GM23338 (cell line): ENCODE measurements around the gene PPP1CA. TPM values are rescaled to one million over a fixed set of nuclear protein-coding genes. Genes with fewer than 3 reads are reported as not detected.

Source experiments
- ATAC-seq: fragments of 200-7000 bp; cut with Tn5 transposase; 3 replicates; pipeline ENCODE4 v1.9.1; 2020
- DNase-seq: peaks from one replicate; pipeline ENCODE4 v3.0.0-alpha.2; 2015; ENCODE audit warnings: low spot score
- H2AFZ ChIP-seq: fragments of 200-600 bp; sonication (generic); 2 replicates; pipeline ENCODE4 v1.8.0; 2016; ENCODE audit warnings: antibody characterized with exemption, mild to moderate bottlenecking, moderate library complexity
- H3F3A ChIP-seq: fragments of 200-600 bp; sonication (generic); replicated peaks from 2 replicates; pipeline ENCODE4 v1.8.0; 2017; ENCODE audit warnings: antibody characterized with exemption, mixed run types, low read depth
- H3K27ac ChIP-seq: fragments of 200-600 bp; sonication (generic); 2 replicates; pipeline ENCODE4 v1.6.1; 2016; ENCODE audit warnings: low read depth
- H3K27me3 ChIP-seq: fragments of 200-600 bp; sonication (generic); 2 replicates; pipeline ENCODE4 v1.8.0; 2016; ENCODE audit warnings: mild to moderate bottlenecking, mixed run types, moderate library complexity; ENCODE audit not compliant: insufficient read depth
- H3K36me3 ChIP-seq: fragments of 200-600 bp; sonication (generic); 2 replicates; pipeline ENCODE4 v1.8.0; 2016; ENCODE audit warnings: mild to moderate bottlenecking; ENCODE audit not compliant: insufficient read depth
- H3K4me1 ChIP-seq: fragments of 200-600 bp; sonication (generic); 2 replicates; pipeline ENCODE4 v1.8.0; 2016; ENCODE audit warnings: mild to moderate bottlenecking, moderate library complexity; ENCODE audit not compliant: insufficient read depth
- H3K4me2 ChIP-seq: fragments of 200-600 bp; sonication (generic); 2 replicates; pipeline ENCODE4 v1.7.1; 2017; ENCODE audit warnings: mixed run types
- H3K4me3 ChIP-seq: fragments of 200-600 bp; sonication (generic); 2 replicates; pipeline ENCODE4 v1.6.1; 2016; ENCODE audit warnings: mixed run types
- H3K79me2 ChIP-seq: fragments of 200-600 bp; sonication (generic); replicated peaks from 2 replicates; pipeline ENCODE4 v1.8.0; 2017; ENCODE audit warnings: mild to moderate bottlenecking; ENCODE audit not compliant: insufficient read depth
- H3K9me2 ChIP-seq: fragments of 200-600 bp; sonication (generic); 2 replicates; pipeline ENCODE4 v1.8.0; 2017; ENCODE audit not compliant: insufficient read depth
- H4K20me1 ChIP-seq: fragments of 200-600 bp; sonication (generic); replicated peaks from 2 replicates; pipeline ENCODE4 v1.8.0; 2017; ENCODE audit warnings: mild to moderate bottlenecking; ENCODE audit not compliant: insufficient read depth
- H3K27ac Mint-ChIP-seq: 2 replicates; pipeline ENCODE4 v1.8.0; 2020; ENCODE audit warnings: inconsistent platforms, mild to moderate bottlenecking, moderate library complexity, mixed read lengths
- H3K27me3 Mint-ChIP-seq: 3 replicates; pipeline ENCODE4 v1.8.0; 2022; ENCODE audit warnings: low read depth, mild to moderate bottlenecking, moderate library complexity, mixed read lengths, inconsistent platforms; ENCODE audit not compliant: insufficient read depth, poor library complexity
- H3K36me3 Mint-ChIP-seq: 3 replicates; pipeline ENCODE4 v1.8.0; 2021; ENCODE audit warnings: low read depth, mild to moderate bottlenecking, inconsistent platforms, moderate library complexity, mixed read lengths
- H3K4me1 Mint-ChIP-seq: 3 replicates; pipeline ENCODE4 v1.8.0; 2020; ENCODE audit warnings: mild to moderate bottlenecking, inconsistent platforms, mixed read lengths
- H3K4me3 Mint-ChIP-seq: 3 replicates; pipeline ENCODE4 v1.8.0; 2021; ENCODE audit warnings: moderate library complexity, mild to moderate bottlenecking, inconsistent platforms, mixed read lengths
- H3K9me3 Mint-ChIP-seq: 3 replicates; pipeline ENCODE4 v1.8.0; 2020; ENCODE audit warnings: moderate library complexity, mild to moderate bottlenecking, inconsistent platforms, mixed read lengths
- CREB1 ChIP-seq: fragments of 250-450 bp; sonication (Bioruptor Pico); IDR thresholded peaks from 2 replicates; pipeline ENCODE4 v1.5.0; 2020; ENCODE audit warnings: low read depth, mild to moderate bottlenecking, moderate library complexity
- ETS1 ChIP-seq: IDR thresholded peaks from 2 replicates; pipeline ENCODE4 v1.6.1; 2016; ENCODE audit warnings: antibody characterized with exemption
- EZH2 ChIP-seq: fragments of 200-600 bp; sonication (generic); IDR thresholded peaks from one replicate; pipeline ENCODE4 v1.8.0; 2017; ENCODE audit warnings: antibody characterized with exemption, mild to moderate bottlenecking, low read depth; ENCODE audit not compliant: unreplicated experiment
- EZH2phosphoT487 ChIP-seq: fragments of 200-600 bp; sonication (generic); IDR thresholded peaks from one replicate; pipeline ENCODE4 v1.8.1; 2018; ENCODE audit warnings: antibody characterized with exemption; ENCODE audit not compliant: unreplicated experiment
- JUNB ChIP-seq: IDR thresholded peaks from one replicate; pipeline ENCODE4 v1.6.1; 2016; ENCODE audit warnings: antibody characterized with exemption; ENCODE audit not compliant: unreplicated experiment
- NANOG ChIP-seq: IDR thresholded peaks from 2 replicates; pipeline ENCODE4 v1.6.1; 2016; ENCODE audit warnings: antibody characterized with exemption, borderline replicate concordance
- POLR2AphosphoS5 ChIP-seq: IDR thresholded peaks from 2 replicates; pipeline ENCODE4 v1.6.1; 2016; ENCODE audit warnings: antibody characterized with exemption, low read depth
- REST ChIP-seq: IDR thresholded peaks from one replicate; pipeline ENCODE4 v1.6.1; 2018; ENCODE audit warnings: antibody characterized with exemption; ENCODE audit not compliant: unreplicated experiment
- STAT1 ChIP-seq: IDR thresholded peaks from one replicate; pipeline ENCODE4 v1.6.1; 2016; ENCODE audit warnings: antibody characterized with exemption; ENCODE audit not compliant: unreplicated experiment
- ZNF114 ChIP-seq: fragments of 250-450 bp; sonication (Bioruptor Pico); IDR thresholded peaks from 2 replicates; pipeline ENCODE4 v1.5.0; 2020; ENCODE audit warnings: mild to moderate bottlenecking, moderate library complexity
- ZNF331 ChIP-seq: fragments of 250-450 bp; sonication (Bioruptor Pico); IDR thresholded peaks from 2 replicates; pipeline ENCODE4 v1.5.0; 2020; ENCODE audit warnings: low read depth, mild to moderate bottlenecking, moderate library complexity
- polyA plus RNA-seq: library from polyadenylated mRNA; unstranded; fragments of >200 nt; fragmentation: Nextera tagmentation; extraction: Ambion mirVana; gene quantifications from 2 replicates; pipeline ENCODE4 v1.2.1, GENCODE V29; 2016
- total RNA-seq: library from RNA; depleted of rRNA; stranded (reverse); fragments of >200 nt; shearing (Covaris generic); gene quantifications from 2 replicates; pipeline ENCODE4 v1.2.3, GENCODE V29; 2014
- TF ChIP-seq, protein P1 (sequence below): fragments of 250-450 bp; sonication (Bioruptor Pico); IDR thresholded peaks from 2 replicates; pipeline ENCODE4 v1.5.0; 2020; ENCODE audit warnings: mild to moderate bottlenecking, moderate library complexity
- TF ChIP-seq, protein P2 (sequence below), 2 experiments: fragments of 200-600 bp in 1 of 2; sonication (generic) in 1 of 2; conservative IDR thresholded peaks; 2 replicates each; pipeline versions ENCODE4 v1.5.1 to v1.6.1; 2016 to 2017; ENCODE audit warnings: antibody characterized with exemption in 2 of 2, low read depth in 2 of 2, mild to moderate bottlenecking in 2 of 2, moderate library complexity in 1 of 2

PPP1CA gene
- total and polyA plus RNA-seq, 2 experiments from 2014 or later, result 217 to 237 TPM

DNA sequence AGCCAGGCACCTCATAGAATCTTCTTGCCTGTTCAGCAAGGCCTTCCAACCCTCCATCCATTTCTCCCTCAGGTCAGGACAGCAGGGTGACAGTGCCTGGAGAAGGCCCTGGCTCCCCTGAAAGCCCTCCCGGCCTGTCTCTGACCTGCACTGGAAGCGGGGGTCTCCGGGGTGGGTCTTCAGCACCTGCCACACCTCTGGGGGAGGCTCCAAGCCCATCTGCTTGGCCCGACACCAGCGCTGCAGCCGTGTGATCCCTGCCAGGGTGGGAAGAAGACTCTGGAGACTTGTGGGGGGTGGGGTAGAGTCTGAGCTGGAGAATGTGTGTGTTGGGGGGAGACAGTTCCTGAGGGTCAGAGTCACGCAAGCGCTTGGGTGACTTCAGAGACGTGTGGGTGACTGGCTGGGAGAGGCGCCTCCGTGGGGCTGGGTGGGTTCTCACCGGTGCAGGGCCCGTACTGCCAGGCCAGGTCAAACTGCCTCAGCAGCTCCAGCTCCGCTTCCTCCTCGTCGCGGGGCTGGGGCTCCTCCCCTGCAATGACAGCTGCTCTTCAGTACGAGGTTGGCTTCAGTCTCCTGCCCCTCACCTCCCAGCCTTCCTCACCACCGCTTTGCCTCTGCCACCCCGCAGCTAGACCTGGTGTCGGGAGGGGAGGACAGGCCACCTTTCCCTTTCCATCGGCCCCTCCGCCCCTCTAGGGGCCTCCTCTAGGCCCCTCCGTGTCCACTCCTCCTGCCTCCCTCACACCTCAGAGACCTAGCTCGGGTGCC, 48.9 kb downstream of the PPP1CA start:
- Histone ChIP-seq H4K20me1 (no peaks in the 10 kb centered on the region; the same call in 1 of the 2 replicates), H3K4me1 (peaks cover 9% of the 10 kb centered on the region), H3K4me2 (peak overlapping the region; percentile 98), H3K9me2 (no peaks in the 10 kb centered on the region), H3K79me2 (no peaks in the 10 kb centered on the region), H3K27me3 (no peaks in the 10 kb centered on the region; the same call in 1 of the 2 replicates), H3F3A (0 out of 2 replicates have a peak, but pooled peaks cover 14% of the 10 kb centered on the region), H2AFZ (peak overlapping the region; percentile 96; the same call in 1 of the 2 replicates), H3K27ac (peak overlapping the region; percentile 97), H3K4me3 (peak overlapping the region; percentile 95), H3K36me3 (no peaks in the 10 kb centered on the region)
- TF ChIP-seq NANOG, result no peak
- no peak for TF ChIP-seq EZH2phosphoT487
- TF ChIP-seq, protein P1, sequence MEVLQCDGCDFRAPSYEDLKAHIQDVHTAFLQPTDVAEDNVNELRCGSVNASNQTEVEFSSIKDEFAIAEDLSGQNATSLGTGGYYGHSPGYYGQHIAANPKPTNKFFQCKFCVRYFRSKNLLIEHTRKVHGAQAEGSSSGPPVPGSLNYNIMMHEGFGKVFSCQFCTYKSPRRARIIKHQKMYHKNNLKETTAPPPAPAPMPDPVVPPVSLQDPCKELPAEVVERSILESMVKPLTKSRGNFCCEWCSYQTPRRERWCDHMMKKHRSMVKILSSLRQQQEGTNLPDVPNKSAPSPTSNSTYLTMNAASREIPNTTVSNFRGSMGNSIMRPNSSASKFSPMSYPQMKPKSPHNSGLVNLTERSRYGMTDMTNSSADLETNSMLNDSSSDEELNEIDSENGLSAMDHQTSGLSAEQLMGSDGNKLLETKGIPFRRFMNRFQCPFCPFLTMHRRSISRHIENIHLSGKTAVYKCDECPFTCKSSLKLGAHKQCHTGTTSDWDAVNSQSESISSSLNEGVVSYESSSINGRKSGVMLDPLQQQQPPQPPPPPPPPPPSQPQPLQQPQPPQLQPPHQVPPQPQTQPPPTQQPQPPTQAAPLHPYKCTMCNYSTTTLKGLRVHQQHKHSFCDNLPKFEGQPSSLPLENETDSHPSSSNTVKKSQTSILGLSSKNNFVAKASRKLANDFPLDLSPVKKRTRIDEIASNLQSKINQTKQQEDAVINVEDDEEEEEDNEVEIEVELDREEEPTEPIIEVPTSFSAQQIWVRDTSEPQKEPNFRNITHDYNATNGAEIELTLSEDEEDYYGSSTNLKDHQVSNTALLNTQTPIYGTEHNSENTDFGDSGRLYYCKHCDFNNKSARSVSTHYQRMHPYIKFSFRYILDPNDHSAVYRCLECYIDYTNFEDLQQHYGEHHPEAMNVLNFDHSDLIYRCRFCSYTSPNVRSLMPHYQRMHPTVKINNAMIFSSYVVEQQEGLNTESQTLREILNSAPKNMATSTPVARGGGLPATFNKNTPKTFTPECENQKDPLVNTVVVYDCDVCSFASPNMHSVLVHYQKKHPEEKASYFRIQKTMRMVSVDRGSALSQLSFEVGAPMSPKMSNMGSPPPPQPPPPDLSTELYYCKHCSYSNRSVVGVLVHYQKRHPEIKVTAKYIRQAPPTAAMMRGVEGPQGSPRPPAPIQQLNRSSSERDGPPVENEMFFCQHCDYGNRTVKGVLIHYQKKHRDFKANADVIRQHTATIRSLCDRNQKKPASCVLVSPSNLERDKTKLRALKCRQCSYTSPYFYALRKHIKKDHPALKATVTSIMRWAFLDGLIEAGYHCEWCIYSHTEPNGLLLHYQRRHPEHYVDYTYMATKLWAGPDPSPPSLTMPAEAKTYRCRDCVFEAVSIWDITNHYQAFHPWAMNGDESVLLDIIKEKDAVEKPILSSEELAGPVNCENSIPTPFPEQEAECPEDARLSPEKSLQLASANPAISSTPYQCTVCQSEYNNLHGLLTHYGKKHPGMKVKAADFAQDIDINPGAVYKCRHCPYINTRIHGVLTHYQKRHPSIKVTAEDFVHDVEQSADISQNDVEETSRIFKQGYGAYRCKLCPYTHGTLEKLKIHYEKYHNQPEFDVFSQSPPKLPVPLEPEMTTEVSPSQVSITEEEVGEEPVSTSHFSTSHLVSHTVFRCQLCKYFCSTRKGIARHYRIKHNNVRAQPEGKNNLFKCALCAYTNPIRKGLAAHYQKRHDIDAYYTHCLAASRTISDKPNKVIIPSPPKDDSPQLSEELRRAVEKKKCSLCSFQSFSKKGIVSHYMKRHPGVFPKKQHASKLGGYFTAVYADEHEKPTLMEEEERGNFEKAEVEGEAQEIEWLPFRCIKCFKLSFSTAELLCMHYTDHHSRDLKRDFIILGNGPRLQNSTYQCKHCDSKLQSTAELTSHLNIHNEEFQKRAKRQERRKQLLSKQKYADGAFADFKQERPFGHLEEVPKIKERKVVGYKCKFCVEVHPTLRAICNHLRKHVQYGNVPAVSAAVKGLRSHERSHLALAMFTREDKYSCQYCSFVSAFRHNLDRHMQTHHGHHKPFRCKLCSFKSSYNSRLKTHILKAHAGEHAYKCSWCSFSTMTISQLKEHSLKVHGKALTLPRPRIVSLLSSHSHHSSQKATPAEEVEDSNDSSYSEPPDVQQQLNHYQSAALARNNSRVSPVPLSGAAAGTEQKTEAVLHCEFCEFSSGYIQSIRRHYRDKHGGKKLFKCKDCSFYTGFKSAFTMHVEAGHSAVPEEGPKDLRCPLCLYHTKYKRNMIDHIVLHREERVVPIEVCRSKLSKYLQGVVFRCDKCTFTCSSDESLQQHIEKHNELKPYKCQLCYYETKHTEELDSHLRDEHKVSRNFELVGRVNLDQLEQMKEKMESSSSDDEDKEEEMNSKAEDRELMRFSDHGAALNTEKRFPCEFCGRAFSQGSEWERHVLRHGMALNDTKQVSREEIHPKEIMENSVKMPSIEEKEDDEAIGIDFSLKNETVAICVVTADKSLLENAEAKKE (CRISPR knock-in tag), result no peak
- no peak for TF ChIP-seq ZNF331
- TF ChIP-seq ETS1, result no peak
- TF ChIP-seq ZNF114 (CRISPR knock-in tag), result no peak
- TF ChIP-seq EZH2, result no peak
- no peak for TF ChIP-seq STAT1
- TF ChIP-seq JUNB, result no peak
- TF ChIP-seq POLR2AphosphoS5, result no peak
- no peak for TF ChIP-seq CREB1
- TF ChIP-seq REST, result no peak
- TF ChIP-seq, protein P2, sequence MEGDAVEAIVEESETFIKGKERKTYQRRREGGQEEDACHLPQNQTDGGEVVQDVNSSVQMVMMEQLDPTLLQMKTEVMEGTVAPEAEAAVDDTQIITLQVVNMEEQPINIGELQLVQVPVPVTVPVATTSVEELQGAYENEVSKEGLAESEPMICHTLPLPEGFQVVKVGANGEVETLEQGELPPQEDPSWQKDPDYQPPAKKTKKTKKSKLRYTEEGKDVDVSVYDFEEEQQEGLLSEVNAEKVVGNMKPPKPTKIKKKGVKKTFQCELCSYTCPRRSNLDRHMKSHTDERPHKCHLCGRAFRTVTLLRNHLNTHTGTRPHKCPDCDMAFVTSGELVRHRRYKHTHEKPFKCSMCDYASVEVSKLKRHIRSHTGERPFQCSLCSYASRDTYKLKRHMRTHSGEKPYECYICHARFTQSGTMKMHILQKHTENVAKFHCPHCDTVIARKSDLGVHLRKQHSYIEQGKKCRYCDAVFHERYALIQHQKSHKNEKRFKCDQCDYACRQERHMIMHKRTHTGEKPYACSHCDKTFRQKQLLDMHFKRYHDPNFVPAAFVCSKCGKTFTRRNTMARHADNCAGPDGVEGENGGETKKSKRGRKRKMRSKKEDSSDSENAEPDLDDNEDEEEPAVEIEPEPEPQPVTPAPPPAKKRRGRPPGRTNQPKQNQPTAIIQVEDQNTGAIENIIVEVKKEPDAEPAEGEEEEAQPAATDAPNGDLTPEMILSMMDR (conservative IDR thresholded peaks at IDR 0.05; ENCODE audit: low read depth in 2 of 2), result no peak
- ATAC-seq (peak; percentile 10), DNase-seq (peak; percentile 55)
- Mint-ChIP-seq H3K4me3 (peak overlapping the region; percentile 87), H3K4me1 (peaks cover 33% of the 10 kb centered on the region), H3K36me3 (no peaks in the 10 kb centered on the region), H3K27ac (peak overlapping the region; percentile 90), H3K27me3 (peaks cover 25% of the 10 kb centered on the region), H3K9me3 (no peaks in the 10 kb centered on the region; the same call in 2 of the 3 replicates)
